SU-DHL-6 (cell line): Measurements from ENCODE around the gene UCK2.

Experiments
- CTCF ChIP-seq: fragments of 200-600 bp; sonication (generic); IDR thresholded peaks from one replicate; pipeline ENCODE4 v1.5.1; 2017; ENCODE audit warnings: antibody characterized with exemption, mild to moderate bottlenecking, low read length, moderate library complexity; ENCODE audit not compliant: insufficient read depth, poor library complexity, severe bottlenecking
- EZH2phosphoT487 ChIP-seq: fragments of 200-600 bp; sonication (generic), shearing (Covaris generic); conservative IDR thresholded peaks from 2 replicates; pipeline ENCODE4 v1.6.1; 2018; ENCODE audit warnings: mild to moderate bottlenecking, antibody characterized with exemption, low read length, moderate library complexity, mixed read lengths

GRCh38 chr1:165883056-165883455, 55.6 kb downstream of the UCK2 start:
- TF ChIP-seq CTCF (no peak), EZH2phosphoT487 (no peak)
